ENCODE measurements around the gene PSMA3.

The PSMA3 gene

DNA sequence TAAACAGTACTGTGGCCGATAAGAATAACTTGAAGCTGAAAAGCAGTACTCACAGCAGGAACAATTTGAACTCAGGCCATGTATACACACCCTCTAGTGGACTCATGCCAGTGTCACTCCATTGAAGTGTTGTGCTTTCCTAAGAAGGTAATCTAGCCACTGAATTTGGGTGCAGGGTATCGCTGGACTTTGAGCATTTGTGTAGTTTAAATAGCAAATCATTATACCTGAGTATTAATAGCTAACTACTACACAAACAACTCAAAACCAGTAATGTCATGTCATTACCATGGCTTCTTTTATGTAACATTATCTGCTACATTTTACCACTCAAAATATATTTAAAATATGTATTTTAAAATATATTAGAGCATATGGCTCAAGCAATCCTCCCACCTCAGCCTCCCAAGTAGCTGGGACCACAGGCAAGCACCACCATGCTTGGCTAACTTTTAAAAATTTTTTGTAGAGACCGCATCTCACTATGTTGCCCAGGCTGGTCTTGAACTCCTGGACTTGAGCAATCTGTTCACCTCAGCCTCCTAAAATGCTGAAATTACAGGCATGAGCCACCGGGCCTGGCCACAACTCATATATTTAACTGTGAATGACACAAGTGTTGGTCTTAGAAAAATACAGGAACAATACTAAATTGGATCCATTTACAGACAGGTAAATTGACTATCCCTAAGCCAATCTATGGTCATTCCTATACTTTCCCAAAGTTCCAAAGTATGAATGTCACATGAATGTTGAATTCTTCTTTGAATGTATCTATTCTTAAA is 28.1 kb downstream of the PSMA3 start:
- Histone ChIP-seq H3K27me3 (ENCODE audit: control insufficient read depth in 1 of 2, insufficient read depth in 2 of 2, low read length in 2 of 2) (no peaks in the 10 kb centered on the region), H3K27ac (ENCODE audit: low read length) (peak overlapping the region; percentile 7), H3K9me3 (ENCODE audit: control insufficient read depth in 2 of 2, low read length in 2 of 2) (no peaks in the 10 kb centered on the region), H3K36me3 (ENCODE audit: control insufficient read depth in 2 of 2, insufficient read depth in 2 of 2, low read length in 2 of 2) (peaks cover 15 to 27% of the 10 kb centered on the region in 2 donors), H3K9ac (ENCODE audit: low read length in 2 of 2) (peak overlapping the region in 1 of 2 donors; percentile 41), H3K4me3 (ENCODE audit: low read length in 2 of 2) (no peak overlapping the region), H3K4me1 (ENCODE audit: control insufficient read depth, insufficient read depth, low read length) (no peaks in the 10 kb centered on the region)

DNA sequence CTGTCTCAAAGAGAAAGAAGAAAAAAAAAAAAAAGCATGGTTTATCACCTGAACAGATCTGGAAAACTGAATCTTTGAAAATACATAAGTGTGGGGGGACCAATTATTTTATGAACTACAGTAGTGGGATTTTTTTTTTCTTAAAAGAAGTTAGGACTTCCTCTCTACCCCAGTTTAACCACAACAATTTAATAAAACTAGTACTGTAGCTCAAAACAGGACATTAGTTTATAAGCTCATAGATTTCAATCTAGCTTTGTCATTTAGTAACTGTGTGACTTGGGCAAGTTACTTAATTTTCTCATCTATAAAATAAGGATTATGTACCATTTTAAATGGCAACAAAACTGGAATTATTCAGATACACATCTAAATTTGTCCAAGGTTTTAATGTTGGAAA is 30.2 kb downstream of the PSMA3 start:
- peaks cover 13 to 24% of the 10 kb centered on the region in 2 donors for H3K36me3 ChIP-seq (ENCODE audit: control insufficient read depth in 2 of 2, insufficient read depth in 2 of 2, low read length in 2 of 2)
- no peak overlapping the region for H3K27ac ChIP-seq (ENCODE audit: low read length)
- H3K9ac ChIP-seq (ENCODE audit: low read length in 2 of 2), result no peak overlapping the region
- H3K9me3 ChIP-seq (ENCODE audit: control insufficient read depth in 2 of 2, low read length in 2 of 2), result no peaks in the 10 kb centered on the region
- no peaks in the 10 kb centered on the region for H3K4me1 ChIP-seq (ENCODE audit: control insufficient read depth, insufficient read depth, low read length)
- no peaks in the 10 kb centered on the region for H3K27me3 ChIP-seq (ENCODE audit: control insufficient read depth in 1 of 2, insufficient read depth in 2 of 2, low read length in 2 of 2)
- no peak overlapping the region for H3K4me3 ChIP-seq (ENCODE audit: low read length in 2 of 2)

DNA sequence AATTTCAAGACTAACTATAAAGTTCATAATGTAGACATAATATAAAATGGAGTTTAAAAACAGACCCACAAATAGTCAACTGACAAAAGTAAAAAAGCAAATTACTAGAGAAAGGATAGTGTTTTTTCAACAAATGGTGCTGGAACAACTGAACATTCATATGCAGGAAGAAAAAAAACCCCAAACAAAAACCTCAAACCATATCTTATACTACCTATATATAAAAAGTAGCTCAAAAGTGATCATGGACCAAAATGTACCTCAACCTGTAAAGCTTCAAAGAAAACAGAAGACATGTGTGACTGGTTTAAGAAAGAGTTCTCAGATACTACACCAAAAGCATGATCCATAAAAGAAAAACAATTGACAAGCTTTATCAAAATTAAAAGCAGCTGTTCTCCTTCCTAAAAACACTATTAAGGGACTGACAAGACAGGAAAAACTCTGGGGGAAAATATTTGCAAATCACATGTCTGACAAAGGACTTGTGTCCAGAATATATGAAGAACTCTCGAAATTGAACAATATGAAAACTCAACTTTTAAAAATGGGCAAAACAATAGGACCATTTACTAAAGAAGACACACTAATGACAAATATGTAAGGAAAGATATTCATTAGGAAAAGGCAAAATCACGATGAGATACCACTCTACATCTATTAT is 31.0 kb downstream of the PSMA3 start:
- Histone ChIP-seq H3K4me3 (ENCODE audit: low read length in 2 of 2) (no peak overlapping the region), H3K27me3 (ENCODE audit: control insufficient read depth in 1 of 2, insufficient read depth in 2 of 2, low read length in 2 of 2) (no peaks in the 10 kb centered on the region), H3K27ac (ENCODE audit: low read length) (no peak overlapping the region), H3K36me3 (ENCODE audit: control insufficient read depth in 2 of 2, insufficient read depth in 2 of 2, low read length in 2 of 2) (peaks cover 9 to 16% of the 10 kb centered on the region in 2 donors), H3K9ac (ENCODE audit: low read length in 2 of 2) (no peak overlapping the region), H3K9me3 (ENCODE audit: control insufficient read depth in 2 of 2, low read length in 2 of 2) (no peaks in the 10 kb centered on the region), H3K4me1 (ENCODE audit: control insufficient read depth, insufficient read depth, low read length) (no peaks in the 10 kb centered on the region)

DNA sequence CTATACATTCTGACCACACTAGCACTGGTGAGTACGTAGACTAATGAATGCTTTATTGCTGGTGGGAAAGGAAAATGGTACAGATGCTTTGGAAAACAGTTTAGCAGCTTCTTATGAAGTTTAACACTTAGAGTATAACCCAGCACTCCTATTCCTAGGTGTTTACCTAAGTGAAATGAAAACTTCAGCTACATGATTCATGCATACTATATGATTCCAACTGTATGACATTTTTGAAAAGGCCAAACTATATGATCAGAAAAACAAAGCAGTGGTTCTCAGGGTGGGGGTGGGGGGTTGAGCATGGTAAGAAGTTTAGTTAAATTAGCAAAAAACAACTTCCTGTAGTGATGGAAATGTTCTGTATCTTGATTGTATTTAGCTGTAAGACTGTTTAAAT is 31.6 kb downstream of the PSMA3 start:
- peaks cover under 1% of the 10 kb centered on the region for H3K4me1 ChIP-seq (ENCODE audit: control insufficient read depth, insufficient read depth, low read length)
- H3K27ac ChIP-seq (ENCODE audit: low read length), result no peak overlapping the region
- H3K27me3 ChIP-seq (ENCODE audit: control insufficient read depth in 1 of 2, insufficient read depth in 2 of 2, low read length in 2 of 2), result no peaks in the 10 kb centered on the region
- H3K9me3 ChIP-seq (ENCODE audit: control insufficient read depth in 2 of 2, low read length in 2 of 2), result no peaks in the 10 kb centered on the region
- no peak overlapping the region for H3K4me3 ChIP-seq (ENCODE audit: low read length in 2 of 2)
- no peak overlapping the region for H3K9ac ChIP-seq (ENCODE audit: low read length in 2 of 2)
- peaks cover 9 to 15% of the 10 kb centered on the region in 2 donors for H3K36me3 ChIP-seq (ENCODE audit: control insufficient read depth in 2 of 2, insufficient read depth in 2 of 2, low read length in 2 of 2)

DNA sequence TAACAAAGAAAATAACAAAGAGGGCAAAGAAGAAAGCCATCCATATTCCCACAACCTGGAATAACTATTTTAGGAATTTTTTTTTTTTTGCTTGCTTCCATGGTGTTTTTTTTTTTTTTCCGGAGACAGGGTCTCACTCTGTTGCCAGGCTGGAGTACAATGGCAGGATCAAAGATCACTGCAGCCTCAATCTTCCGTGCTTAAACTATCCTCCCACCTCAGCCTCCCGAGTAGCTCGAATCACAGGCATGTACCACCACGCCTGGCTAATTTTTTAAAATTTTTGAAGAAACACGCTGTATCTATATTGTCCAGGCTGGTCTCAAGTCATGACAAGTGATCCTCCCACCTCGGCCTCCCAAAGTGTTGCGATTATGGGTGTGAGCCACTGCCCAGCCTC is 33.5 kb downstream of the PSMA3 start:
- H3K36me3 ChIP-seq (ENCODE audit: control insufficient read depth in 2 of 2, insufficient read depth in 2 of 2, low read length in 2 of 2), result peaks cover 9 to 12% of the 10 kb centered on the region in 2 donors
- H3K27ac ChIP-seq (ENCODE audit: low read length), result no peak overlapping the region
- no peaks in the 10 kb centered on the region for H3K9me3 ChIP-seq (ENCODE audit: control insufficient read depth in 2 of 2, low read length in 2 of 2)
- H3K4me3 ChIP-seq (ENCODE audit: low read length in 2 of 2), result no peak overlapping the region
- no peaks in the 10 kb centered on the region for H3K27me3 ChIP-seq (ENCODE audit: control insufficient read depth in 1 of 2, insufficient read depth in 2 of 2, low read length in 2 of 2)
- H3K9ac ChIP-seq (ENCODE audit: low read length in 2 of 2), result no peak overlapping the region
- H3K4me1 ChIP-seq (ENCODE audit: control insufficient read depth, insufficient read depth, low read length), result peaks cover 2% of the 10 kb centered on the region

DNA sequence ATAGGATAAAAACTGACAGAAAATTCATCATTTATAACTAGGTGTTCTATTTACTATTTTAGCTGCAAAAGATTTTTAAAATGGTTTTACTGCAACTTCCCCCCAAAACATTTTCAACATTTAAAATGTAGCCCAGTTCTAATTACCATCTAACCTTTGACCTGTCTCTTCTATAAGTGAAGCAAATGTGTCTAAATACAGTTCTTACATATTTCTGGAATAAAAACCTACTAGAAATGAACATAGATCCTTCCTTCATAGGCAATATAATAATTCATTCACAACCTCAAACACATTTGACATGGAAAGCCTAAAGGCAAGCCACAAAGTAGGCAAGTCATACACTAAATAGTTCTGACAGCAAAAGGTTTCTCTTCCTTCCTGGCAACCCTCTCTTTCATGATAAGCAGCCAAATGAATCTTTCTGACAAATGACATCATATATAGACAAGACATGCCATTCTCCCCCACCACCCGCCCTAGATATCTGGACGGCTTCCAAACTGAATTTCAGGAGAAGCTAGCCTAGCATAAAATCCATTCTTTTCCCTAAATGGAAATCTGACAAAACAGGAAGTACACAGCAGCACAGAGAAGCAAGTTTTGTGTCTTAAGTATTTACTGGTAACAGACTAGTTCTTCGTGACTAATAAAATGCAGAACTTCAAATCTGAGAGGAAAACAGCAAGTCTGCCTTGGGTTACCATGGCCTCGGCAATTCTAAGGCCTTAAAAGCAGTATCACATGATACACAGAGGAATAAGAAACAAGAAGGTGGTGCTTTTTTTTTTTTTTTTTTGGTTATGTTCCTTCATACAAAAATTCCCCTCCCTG is 36.5 kb downstream of the PSMA3 start:
- H3K9ac ChIP-seq (ENCODE audit: low read length in 2 of 2), result peak overlapping the region; percentile 18 to 43
- H3K36me3 ChIP-seq (ENCODE audit: control insufficient read depth in 2 of 2, insufficient read depth in 2 of 2, low read length in 2 of 2), result peaks cover 15 to 27% of the 10 kb centered on the region in 2 donors
- peaks cover 2% of the 10 kb centered on the region for H3K4me1 ChIP-seq (ENCODE audit: control insufficient read depth, insufficient read depth, low read length)
- no peaks in the 10 kb centered on the region for H3K27me3 ChIP-seq (ENCODE audit: control insufficient read depth in 1 of 2, insufficient read depth in 2 of 2, low read length in 2 of 2)
- peak overlapping the region in 1 of 2 donors; percentile 0 for H3K4me3 ChIP-seq (ENCODE audit: low read length in 2 of 2)
- H3K27ac ChIP-seq (ENCODE audit: low read length), result peak overlapping the region; percentile 69
- no peaks in the 10 kb centered on the region for H3K9me3 ChIP-seq (ENCODE audit: control insufficient read depth in 2 of 2, low read length in 2 of 2)

DNA sequence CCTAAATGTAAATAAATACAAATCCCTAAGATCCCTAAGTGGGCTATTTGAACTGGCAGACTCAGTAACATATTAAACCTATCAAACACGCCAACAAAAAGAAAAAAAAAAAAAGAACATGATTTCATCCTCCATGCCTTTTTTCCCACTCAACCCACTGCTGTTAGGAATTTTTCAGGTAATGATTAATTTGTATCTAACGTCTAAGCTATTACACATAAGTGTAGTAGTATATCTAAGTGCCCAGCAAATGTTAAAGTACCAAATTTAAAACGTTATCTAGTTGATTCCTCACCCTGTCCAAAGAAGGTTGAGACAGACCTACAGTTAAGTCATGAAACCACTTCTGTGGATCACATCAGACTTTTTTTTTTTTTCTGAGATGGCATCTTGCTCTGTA is 37.3 kb downstream of the PSMA3 start:
- Histone ChIP-seq H3K36me3 (ENCODE audit: control insufficient read depth in 2 of 2, insufficient read depth in 2 of 2, low read length in 2 of 2) (peaks cover 15 to 27% of the 10 kb centered on the region in 2 donors), H3K27ac (ENCODE audit: low read length) (peak overlapping the region; percentile 69), H3K4me1 (ENCODE audit: control insufficient read depth, insufficient read depth, low read length) (peaks cover 2% of the 10 kb centered on the region), H3K27me3 (ENCODE audit: control insufficient read depth in 1 of 2, insufficient read depth in 2 of 2, low read length in 2 of 2) (no peaks in the 10 kb centered on the region), H3K9me3 (ENCODE audit: control insufficient read depth in 2 of 2, low read length in 2 of 2) (no peaks in the 10 kb centered on the region), H3K4me3 (ENCODE audit: low read length in 2 of 2) (no peak overlapping the region), H3K9ac (ENCODE audit: low read length in 2 of 2) (peak overlapping the region in 1 of 2 donors; percentile 18)

DNA sequence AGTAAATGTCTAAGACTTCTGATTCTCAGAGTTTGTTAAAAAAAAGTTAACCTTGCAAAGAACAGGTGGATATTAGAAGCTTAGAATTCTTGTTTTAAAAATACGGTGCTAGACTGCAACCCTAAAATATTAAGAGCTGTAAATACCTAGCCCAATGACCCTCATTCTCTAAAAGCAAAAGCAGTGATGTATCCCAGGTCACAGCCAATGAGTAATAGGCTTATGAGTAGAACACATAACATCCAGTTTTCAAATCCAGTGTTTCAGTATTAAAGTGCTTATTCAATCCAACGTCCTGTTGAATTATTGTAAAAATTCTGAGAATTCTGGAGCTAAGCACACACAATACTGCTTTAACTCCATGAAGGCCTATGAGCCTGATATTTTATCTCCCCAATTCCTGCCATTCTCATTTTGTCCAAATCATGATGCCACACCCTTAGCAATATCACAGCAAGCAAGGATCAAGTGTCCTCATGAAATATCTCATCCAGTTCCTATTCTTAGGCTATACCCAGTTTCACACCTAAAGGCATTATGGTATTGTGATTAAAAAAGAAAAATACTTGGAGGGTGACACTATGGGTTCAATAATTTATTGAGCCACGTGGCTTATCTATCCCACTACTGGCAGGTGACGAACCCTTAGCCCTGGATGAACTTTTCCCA is 38.4 kb downstream of the PSMA3 start:
- Histone ChIP-seq H3K36me3 (ENCODE audit: control insufficient read depth in 2 of 2, insufficient read depth in 2 of 2, low read length in 2 of 2) (peaks cover 13 to 18% of the 10 kb centered on the region in 2 donors), H3K27me3 (ENCODE audit: control insufficient read depth in 1 of 2, insufficient read depth in 2 of 2, low read length in 2 of 2) (no peaks in the 10 kb centered on the region), H3K4me1 (ENCODE audit: control insufficient read depth, insufficient read depth, low read length) (peaks cover 2% of the 10 kb centered on the region), H3K27ac (ENCODE audit: low read length) (peak overlapping the region; percentile 69), H3K9ac (ENCODE audit: low read length in 2 of 2) (no peak overlapping the region), H3K9me3 (ENCODE audit: control insufficient read depth in 2 of 2, low read length in 2 of 2) (no peaks in the 10 kb centered on the region), H3K4me3 (ENCODE audit: low read length in 2 of 2) (no peak overlapping the region)

DNA sequence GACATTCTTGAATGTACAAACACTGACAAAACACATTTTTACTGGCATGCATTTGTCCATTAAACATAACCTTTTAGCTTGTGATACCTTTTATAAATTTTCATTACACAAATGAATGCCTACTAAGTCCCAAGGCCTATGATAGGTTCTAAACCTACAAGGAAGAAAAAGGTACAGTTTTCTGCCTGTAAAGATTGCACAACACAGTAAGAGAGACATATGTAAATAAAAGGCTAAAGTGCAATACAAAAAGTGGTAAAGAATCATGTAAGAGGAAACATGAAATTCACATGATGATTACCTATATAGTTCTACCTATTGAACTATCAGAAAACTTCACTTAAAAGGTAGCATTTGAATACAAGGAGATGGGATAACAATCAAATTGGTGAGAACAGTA is 39.1 kb downstream of the PSMA3 start:
- no peak overlapping the region for H3K27ac ChIP-seq (ENCODE audit: low read length)
- H3K36me3 ChIP-seq (ENCODE audit: control insufficient read depth in 2 of 2, insufficient read depth in 2 of 2, low read length in 2 of 2), result peaks cover 16 to 22% of the 10 kb centered on the region in 2 donors
- no peak overlapping the region for H3K4me3 ChIP-seq (ENCODE audit: low read length in 2 of 2)
- no peaks in the 10 kb centered on the region for H3K27me3 ChIP-seq (ENCODE audit: control insufficient read depth in 1 of 2, insufficient read depth in 2 of 2, low read length in 2 of 2)
- no peak overlapping the region for H3K9ac ChIP-seq (ENCODE audit: low read length in 2 of 2)
- peaks cover 2% of the 10 kb centered on the region for H3K4me1 ChIP-seq (ENCODE audit: control insufficient read depth, insufficient read depth, low read length)
- no peaks in the 10 kb centered on the region for H3K9me3 ChIP-seq (ENCODE audit: control insufficient read depth in 2 of 2, low read length in 2 of 2)

DNA sequence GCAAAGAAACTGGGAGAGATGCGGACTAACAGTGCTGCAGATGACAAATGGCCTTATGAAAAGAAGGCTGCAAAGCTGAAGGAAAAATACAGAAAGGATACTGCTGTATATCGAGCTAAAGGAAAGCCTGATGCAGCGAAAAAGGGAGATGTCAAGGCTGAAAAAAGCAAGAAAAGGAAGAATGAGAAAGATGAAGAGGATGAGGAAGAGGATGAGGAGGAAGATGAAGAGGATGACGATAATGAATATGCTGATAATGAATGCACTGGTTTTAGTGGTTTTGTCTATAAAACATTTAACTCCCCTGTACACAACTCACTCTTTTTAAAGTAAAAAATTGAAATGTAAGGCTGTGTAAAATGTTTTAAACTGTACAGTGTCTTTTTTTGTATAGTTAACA is 40.5 kb downstream of the PSMA3 start:
- Histone ChIP-seq H3K9ac (ENCODE audit: low read length in 2 of 2) (no peak overlapping the region), H3K9me3 (ENCODE audit: control insufficient read depth in 2 of 2, low read length in 2 of 2) (no peaks in the 10 kb centered on the region), H3K4me3 (ENCODE audit: low read length in 2 of 2) (no peak overlapping the region), H3K27me3 (ENCODE audit: control insufficient read depth in 1 of 2, insufficient read depth in 2 of 2, low read length in 2 of 2) (no peaks in the 10 kb centered on the region), H3K27ac (ENCODE audit: low read length) (no peak overlapping the region), H3K4me1 (ENCODE audit: control insufficient read depth, insufficient read depth, low read length) (peaks cover 2% of the 10 kb centered on the region), H3K36me3 (ENCODE audit: control insufficient read depth in 2 of 2, insufficient read depth in 2 of 2, low read length in 2 of 2) (peaks cover 21 to 25% of the 10 kb centered on the region in 2 donors)

Data from stomach smooth muscle (tissue), 2 donors.